PC-9 (cell line): ENCODE results near the gene TAL1.

Experiments
- EZH2 ChIP-seq: fragments of 200-600 bp; sonication (generic); IDR thresholded peaks from 2 replicates; pipeline ENCODE4 v1.8.0; 2017; ENCODE audit warnings: antibody characterized with exemption, low read depth
- TF ChIP-seq, protein P1 (sequence below): fragments of 200-600 bp; sonication (generic); conservative IDR thresholded peaks from 2 replicates; pipeline ENCODE4 v1.6.1; 2017; ENCODE audit warnings: mixed run types, antibody characterized with exemption, mild to moderate bottlenecking, moderate library complexity

DNA sequence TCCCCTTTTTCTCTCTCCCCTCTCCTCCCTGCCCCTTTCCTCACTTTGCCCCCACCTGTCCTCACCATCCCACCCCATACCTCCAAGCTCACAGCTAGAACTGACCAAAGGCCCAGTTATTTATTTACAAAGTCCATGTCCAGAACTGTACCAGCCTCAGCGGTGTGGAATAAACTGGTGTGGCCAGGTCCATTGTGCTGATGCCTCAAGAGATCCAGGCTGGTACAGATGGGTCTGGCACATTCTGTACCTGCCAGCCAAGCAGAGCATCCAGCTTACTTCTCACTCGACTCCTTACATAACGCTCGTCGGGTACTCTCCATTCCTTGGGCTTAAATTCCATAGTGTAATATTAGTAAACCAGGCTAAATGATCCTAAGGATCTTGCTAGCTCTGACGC is 54.0 kb downstream of the TAL1 start:
- TF ChIP-seq, protein P1, sequence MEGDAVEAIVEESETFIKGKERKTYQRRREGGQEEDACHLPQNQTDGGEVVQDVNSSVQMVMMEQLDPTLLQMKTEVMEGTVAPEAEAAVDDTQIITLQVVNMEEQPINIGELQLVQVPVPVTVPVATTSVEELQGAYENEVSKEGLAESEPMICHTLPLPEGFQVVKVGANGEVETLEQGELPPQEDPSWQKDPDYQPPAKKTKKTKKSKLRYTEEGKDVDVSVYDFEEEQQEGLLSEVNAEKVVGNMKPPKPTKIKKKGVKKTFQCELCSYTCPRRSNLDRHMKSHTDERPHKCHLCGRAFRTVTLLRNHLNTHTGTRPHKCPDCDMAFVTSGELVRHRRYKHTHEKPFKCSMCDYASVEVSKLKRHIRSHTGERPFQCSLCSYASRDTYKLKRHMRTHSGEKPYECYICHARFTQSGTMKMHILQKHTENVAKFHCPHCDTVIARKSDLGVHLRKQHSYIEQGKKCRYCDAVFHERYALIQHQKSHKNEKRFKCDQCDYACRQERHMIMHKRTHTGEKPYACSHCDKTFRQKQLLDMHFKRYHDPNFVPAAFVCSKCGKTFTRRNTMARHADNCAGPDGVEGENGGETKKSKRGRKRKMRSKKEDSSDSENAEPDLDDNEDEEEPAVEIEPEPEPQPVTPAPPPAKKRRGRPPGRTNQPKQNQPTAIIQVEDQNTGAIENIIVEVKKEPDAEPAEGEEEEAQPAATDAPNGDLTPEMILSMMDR, result no peak
- no peak for TF ChIP-seq EZH2
